CD4-positive, CD25-positive, alpha-beta regulatory T cell (primary cell): ENCODE data around the gene ENO2. TPM values are rescaled to one million over a fixed set of nuclear protein-coding genes. Genes with fewer than 3 reads are reported as not detected.

Source experiments
- ATAC-seq, 2 donors: fragments of 150-1000 bp; cut with Tn5 transposase; one replicate each; pipeline ENCODE4 v1.10.0; 2021; ENCODE audit warnings: low read depth in 2 of 2, moderate number of reproducible peaks in 2 of 2, moderate library complexity in 1 of 2
- DNase-seq, 3 donors: peaks; one replicate each; pipeline versions ENCODE4 v3.0.0 to v3.0.0-alpha.2; 2012 to 2022; ENCODE audit warnings: mixed read lengths in 1 of 3
- H3K27ac ChIP-seq: one replicate; pipeline ENCODE4 v1.7.0; 2013; ENCODE audit warnings: mild to moderate bottlenecking, low read length; ENCODE audit not compliant: insufficient read depth, poor library complexity, severe bottlenecking
- H3K27me3 ChIP-seq: one replicate; pipeline ENCODE4 v1.7.0; 2013; ENCODE audit warnings: low read length; ENCODE audit not compliant: control insufficient read depth, insufficient read depth
- H3K36me3 ChIP-seq: one replicate; pipeline ENCODE4 v1.7.0; 2013; ENCODE audit warnings: mild to moderate bottlenecking, low read length, moderate library complexity; ENCODE audit not compliant: control insufficient read depth, insufficient read depth
- H3K4me1 ChIP-seq: 2 replicates; pipeline ENCODE4 v1.7.0; 2013; ENCODE audit warnings: mild to moderate bottlenecking, low read length; ENCODE audit not compliant: insufficient read depth, control insufficient read depth, poor library complexity, severe bottlenecking
- H3K4me3 ChIP-seq: one replicate; pipeline ENCODE4 v1.7.0; 2013; ENCODE audit warnings: low read depth, mild to moderate bottlenecking, low read length, moderate library complexity
- H3K9me3 ChIP-seq, 2 experiments: 1 replicate in 1 of 2; 2 replicates in 1 of 2; pipeline ENCODE4 v1.7.0; 2013; ENCODE audit warnings: low read length in 2 of 2, mild to moderate bottlenecking in 1 of 2, moderate library complexity in 1 of 2; ENCODE audit not compliant: control insufficient read depth in 2 of 2
- H3K27ac Mint-ChIP-seq, 3 donors: one replicate each; pipeline ENCODE4 v1.8.0; 2020 to 2022; ENCODE audit warnings: mild to moderate bottlenecking in 3 of 3, mixed read lengths in 3 of 3, moderate library complexity in 2 of 3
- H3K27me3 Mint-ChIP-seq: one replicate; pipeline ENCODE4 v1.8.0; 2022; ENCODE audit warnings: mild to moderate bottlenecking, mixed read lengths
- H3K36me3 Mint-ChIP-seq: one replicate; pipeline ENCODE4 v1.8.0; 2020; ENCODE audit warnings: mixed read lengths
- H3K4me1 Mint-ChIP-seq, 4 donors: one replicate each; pipeline ENCODE4 v1.8.0; 2020 to 2022; ENCODE audit warnings: mixed read lengths in 4 of 4, mild to moderate bottlenecking in 1 of 4
- H3K4me3 Mint-ChIP-seq, 4 donors: one replicate each; pipeline ENCODE4 v1.8.0; 2020 to 2022; ENCODE audit warnings: mild to moderate bottlenecking in 4 of 4, mixed read lengths in 4 of 4, moderate library complexity in 3 of 4
- H3K9me3 Mint-ChIP-seq, 7 donors: one replicate each; pipeline ENCODE4 v1.8.0; 2020 to 2022; ENCODE audit warnings: mixed read lengths in 7 of 7, mild to moderate bottlenecking in 3 of 7, moderate library complexity in 2 of 7
- polyA plus RNA-seq, 4 donors: library from polyadenylated mRNA; unstranded; fragments of 300-500 nt; fragmentation: Illumina TruSeq; gene quantifications; one replicate each; pipeline ENCODE4 v1.2.3, GENCODE V29; 2021
- total RNA-seq: library from RNA; stranded (reverse); gene quantifications from one replicate; pipeline ENCODE4 v1.2.3, GENCODE V29; 2022

The ENO2 gene
- total and polyA plus RNA-seq, 5 donors from 2014 or later = 18.1 to 88.2 (median 23.2) TPM

- ATAC-seq (no peak), DNase-seq (no peak)
- H3K27me3 ChIP-seq = no peaks in the 10 kb centered on the region
Observed at GRCh38 chr12:6966351-6966750, 52.0 kb downstream of the ENO2 start.

DNA sequence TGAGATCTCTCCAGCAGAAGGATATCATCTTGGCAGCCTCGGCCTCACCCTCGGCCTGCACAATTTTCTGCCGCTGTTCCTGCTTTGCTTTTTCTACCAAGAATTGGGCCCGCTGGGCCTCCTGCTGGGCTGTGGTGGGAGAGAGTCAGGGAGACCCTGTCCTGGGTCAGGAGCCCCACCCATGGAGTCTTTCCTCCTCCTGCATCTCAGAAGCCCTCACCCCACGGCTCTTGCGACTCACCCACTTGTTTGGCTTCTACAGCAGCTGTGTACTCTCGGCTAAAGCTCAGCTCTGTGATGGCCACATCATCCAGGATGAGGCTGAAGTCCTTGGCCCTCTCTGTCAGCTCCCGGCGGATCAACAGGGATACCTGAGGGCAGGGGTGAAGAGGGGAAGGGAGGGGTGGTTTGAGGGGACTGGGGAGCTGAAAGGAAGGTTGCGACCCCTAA, 53.3 kb downstream of the ENO2 start:
- peaks cover 42% of the 10 kb centered on the region for H3K36me3 ChIP-seq
- H3K4me1 Mint-ChIP-seq = peaks cover 17 to 59% (median 35%) of the 10 kb centered on the region in 4 donors
- H3K27me3 ChIP-seq = no peaks in the 10 kb centered on the region
- H3K9me3 ChIP-seq = no peaks in the 10 kb centered on the region
- no peak overlapping the region for H3K27ac Mint-ChIP-seq
- H3K36me3 Mint-ChIP-seq = peaks cover 20% of the 10 kb centered on the region
- peak overlapping the region in 3 of 4 donors; percentile 31 to 61 (median 51) for H3K4me3 Mint-ChIP-seq
- H3K4me1 ChIP-seq = peaks cover 36% of the 10 kb centered on the region
- no peak overlapping the region for H3K4me3 ChIP-seq
- DNase-seq (no peak), ATAC-seq (no peak)
- H3K9me3 Mint-ChIP-seq = no peaks in the 10 kb centered on the region
- no peaks in the 10 kb centered on the region for H3K27me3 Mint-ChIP-seq
- no peak overlapping the region for H3K27ac ChIP-seq

More at GRCh38 chr12:6966351-6966750, 52.0 kb downstream of the ENO2 start:
- Histone ChIP-seq H3K4me3 (no peak overlapping the region), H3K4me1 (peaks cover 46% of the 10 kb centered on the region), H3K9me3 (no peaks in the 10 kb centered on the region), H3K36me3 (peaks cover 42% of the 10 kb centered on the region), H3K27ac (no peak overlapping the region)
- Mint-ChIP-seq H3K36me3 (peaks cover 21% of the 10 kb centered on the region), H3K27ac (no peak overlapping the region), H3K27me3 (no peaks in the 10 kb centered on the region), H3K9me3 (no peaks in the 10 kb centered on the region), H3K4me1 (peaks cover 13 to 55% (median 33%) of the 10 kb centered on the region in 4 donors), H3K4me3 (peak overlapping the region in 2 of 4 donors; percentile 47 to 61)

GRCh38 chr12:6968426-6968825, 54.0 kb downstream of the ENO2 start:
- ATAC-seq = no peak
- Histone ChIP-seq H3K27ac (no peak overlapping the region), H3K4me1 (peaks cover 32% of the 10 kb centered on the region), H3K36me3 (peaks cover 42% of the 10 kb centered on the region), H3K9me3 (no peaks in the 10 kb centered on the region), H3K4me3 (peak overlapping the region; percentile 64), H3K27me3 (no peaks in the 10 kb centered on the region)
- no peak for DNase-seq
- Mint-ChIP-seq H3K9me3 (no peaks in the 10 kb centered on the region), H3K36me3 (peaks cover 20% of the 10 kb centered on the region), H3K4me1 (peaks cover 17 to 62% (median 38%) of the 10 kb centered on the region in 4 donors), H3K27ac (peak overlapping the region in 2 of 3 donors; percentile 91 to 99), H3K4me3 (peak overlapping the region; percentile 86 to 100 (median 98)), H3K27me3 (no peaks in the 10 kb centered on the region)

GRCh38 chr12:6970096-6970527, 55.7 kb downstream of the ENO2 start:
- Histone ChIP-seq H3K36me3 (peaks cover 53% of the 10 kb centered on the region), H3K4me3 (peak overlapping the region; percentile 99), H3K27me3 (no peaks in the 10 kb centered on the region), H3K27ac (peak overlapping the region; percentile 90), H3K9me3 (no peaks in the 10 kb centered on the region), H3K4me1 (peaks cover 25% of the 10 kb centered on the region)
- peaks cover 20% of the 10 kb centered on the region for H3K36me3 Mint-ChIP-seq
- no peaks in the 10 kb centered on the region for H3K27me3 Mint-ChIP-seq
- H3K4me3 Mint-ChIP-seq = peak overlapping the region; percentile 96 to 100 (median 100)
- DNase-seq = peak in 1 of 3 donors; percentile 16
- peak overlapping the region; percentile 26 to 100 (median 99) for H3K27ac Mint-ChIP-seq
- peaks cover 17 to 50% (median 41%) of the 10 kb centered on the region in 4 donors for H3K4me1 Mint-ChIP-seq
- peak in 1 of 2 donors; percentile 0 for ATAC-seq
- H3K9me3 Mint-ChIP-seq = no peaks in the 10 kb centered on the region

Other genes with a start within 250 kb of the ENO2 start
- 68.3 TPM for gene ZNF384, start 225.2 kb upstream of the ENO2 start, total RNA-seq
- gene ZNF384, start 225.2 kb upstream of the ENO2 start, polyA plus RNA-seq = 10 to 100 TPM; 13.4 to 25.3 (median 19.6) TPM
- not detected for gene PIANP, start 213.8 kb upstream of the ENO2 start, total RNA-seq
- gene PIANP, start 213.8 kb upstream of the ENO2 start, polyA plus RNA-seq = under 1 TPM in 1 of 4 donors, not detected in 3; 0.13 TPM
- 20.7 TPM for gene COPS7A, start 190.5 kb upstream of the ENO2 start, total RNA-seq
- 10 to 100 TPM; 37.8 to 48.4 (median 42.6) TPM for gene COPS7A, start 190.5 kb upstream of the ENO2 start, polyA plus RNA-seq
- 101 TPM for gene MLF2, start 161.4 kb upstream of the ENO2 start, total RNA-seq
- 100 to 1,000 TPM; 104 to 124 (median 114) TPM for gene MLF2, start 161.4 kb upstream of the ENO2 start, polyA plus RNA-seq
- gene PTMS, start 148.2 kb upstream of the ENO2 start, total RNA-seq = 15.0 TPM
- 1 to 10 TPM; 1.3 to 3.9 (median 2.5) TPM for gene PTMS, start 148.2 kb upstream of the ENO2 start, polyA plus RNA-seq
- gene LAG3, start 142.1 kb upstream of the ENO2 start, total RNA-seq = 8.2 TPM
- 10 to 100 TPM in 2 of 4 donors, 1 to 10 TPM in 2; 6.3 to 12.6 (median 11.0) TPM for gene LAG3, start 142.1 kb upstream of the ENO2 start, polyA plus RNA-seq
- gene CD4, start 125.1 kb upstream of the ENO2 start, total RNA-seq = 224 TPM
- 100 to 1,000 TPM; 312 to 330 (median 324) TPM for gene CD4, start 125.1 kb upstream of the ENO2 start, polyA plus RNA-seq
- not detected for gene GPR162, start 92.8 kb upstream of the ENO2 start, total RNA-seq
- not detected for gene GPR162, start 92.8 kb upstream of the ENO2 start, polyA plus RNA-seq
- 1.4 TPM for gene P3H3, start 86.2 kb upstream of the ENO2 start, total RNA-seq
- 1 to 10 TPM in 1 of 4 donors, under 1 TPM in 2, not detected in 1; 0.64 to 1.2 (median 1.00) TPM for gene P3H3, start 86.2 kb upstream of the ENO2 start, polyA plus RNA-seq
- gene GNB3, start 73.7 kb upstream of the ENO2 start, total RNA-seq = not detected
- gene GNB3, start 73.7 kb upstream of the ENO2 start, polyA plus RNA-seq = not detected
- 1.9 TPM for gene CDCA3, start 63.3 kb upstream of the ENO2 start, total RNA-seq
- 1 to 10 TPM; 1.7 to 4.0 (median 2.1) TPM for gene CDCA3, start 63.3 kb upstream of the ENO2 start, polyA plus RNA-seq
- gene USP5, start 62.4 kb upstream of the ENO2 start, total RNA-seq = 63.5 TPM
- gene USP5, start 62.4 kb upstream of the ENO2 start, polyA plus RNA-seq = 10 to 100 TPM; 44.4 to 57.0 (median 48.4) TPM
- 153 TPM for gene TPI1, start 47.0 kb upstream of the ENO2 start, total RNA-seq
- gene TPI1, start 47.0 kb upstream of the ENO2 start, polyA plus RNA-seq = 100 to 1,000 TPM; 493 to 633 (median 527) TPM
- 8.2 TPM for gene SPSB2, start 41.3 kb upstream of the ENO2 start, total RNA-seq
- gene SPSB2, start 41.3 kb upstream of the ENO2 start, polyA plus RNA-seq = 10 to 100 TPM in 3 of 4 donors, 1 to 10 TPM in 1; 8.0 to 19.2 (median 13.2) TPM
- gene LRRC23, start 9.8 kb upstream of the ENO2 start, total RNA-seq = 6.6 TPM
- gene LRRC23, start 9.8 kb upstream of the ENO2 start, polyA plus RNA-seq = 1 to 10 TPM; 2.2 to 5.1 (median 4.5) TPM
- 27.5 TPM for gene ATN1, start 13.4 kb downstream of the ENO2 start, total RNA-seq
- gene ATN1, start 13.4 kb downstream of the ENO2 start, polyA plus RNA-seq = under 1 TPM; 0.17 to 0.82 (median 0.53) TPM
- not detected for gene RNU7-1, start 29.2 kb downstream of the ENO2 start, total RNA-seq
- gene RNU7-1, start 29.2 kb downstream of the ENO2 start, polyA plus RNA-seq = not detected
- 186 TPM for gene C12orf57, start 29.4 kb downstream of the ENO2 start, total RNA-seq
- gene C12orf57, start 29.4 kb downstream of the ENO2 start, polyA plus RNA-seq = 100 to 1,000 TPM; 310 to 410 (median 340) TPM
- gene PTPN6, start 36.8 kb downstream of the ENO2 start, total RNA-seq = 174 TPM
- 100 to 1,000 TPM; 261 to 321 (median 291) TPM for gene PTPN6, start 36.8 kb downstream of the ENO2 start, polyA plus RNA-seq
- 134 TPM for gene PHB2, start 56.1 kb downstream of the ENO2 start, total RNA-seq
- gene PHB2, start 56.1 kb downstream of the ENO2 start, polyA plus RNA-seq = 100 to 1,000 TPM; 118 to 134 (median 125) TPM
- gene EMG1, start 56.3 kb downstream of the ENO2 start, total RNA-seq = 44.1 TPM
- 10 to 100 TPM; 71.8 to 89.4 (median 79.4) TPM for gene EMG1, start 56.3 kb downstream of the ENO2 start, polyA plus RNA-seq
- 28.3 TPM for gene LPCAT3, start 103.9 kb downstream of the ENO2 start, total RNA-seq
- 10 to 100 TPM; 25.0 to 32.8 (median 30.9) TPM for gene LPCAT3, start 103.9 kb downstream of the ENO2 start, polyA plus RNA-seq
- 5.7 TPM for gene C1S, start 146.1 kb downstream of the ENO2 start, total RNA-seq
- not detected for gene C1S, start 146.1 kb downstream of the ENO2 start, polyA plus RNA-seq
- 4.6 TPM for gene C1R, start 177.9 kb downstream of the ENO2 start, total RNA-seq
- 1 to 10 TPM; 1.4 to 3.2 (median 2.1) TPM for gene C1R, start 177.9 kb downstream of the ENO2 start, polyA plus RNA-seq
- gene C1RL, start 194.6 kb downstream of the ENO2 start, total RNA-seq = 21.0 TPM
- gene C1RL, start 194.6 kb downstream of the ENO2 start, polyA plus RNA-seq = 10 to 100 TPM in 1 of 4 donors, 1 to 10 TPM in 3; 6.0 to 10.8 (median 7.8) TPM
- gene RBP5, start 214.3 kb downstream of the ENO2 start, total RNA-seq = not detected
- not detected for gene RBP5, start 214.3 kb downstream of the ENO2 start, polyA plus RNA-seq
- gene CLSTN3, start 215.8 kb downstream of the ENO2 start, total RNA-seq = 64.9 TPM
- gene CLSTN3, start 215.8 kb downstream of the ENO2 start, polyA plus RNA-seq = 1 to 10 TPM; 2.2 to 4.1 (median 3.6) TPM